Activated CD8-positive, alpha-beta memory T cell treated with anti-CD3 and anti-CD28 coated beads, Interleukin-2, amount 50 U/mL, for 1 hour (primary cell): ENCODE results near the gene TENM3.

Experiments used
- DNase-seq: peaks from one replicate; pipeline ENCODE4 v3.0.0-alpha.2; 2020; ENCODE audit errors: extremely low read depth

The TENM3 gene

DNA sequence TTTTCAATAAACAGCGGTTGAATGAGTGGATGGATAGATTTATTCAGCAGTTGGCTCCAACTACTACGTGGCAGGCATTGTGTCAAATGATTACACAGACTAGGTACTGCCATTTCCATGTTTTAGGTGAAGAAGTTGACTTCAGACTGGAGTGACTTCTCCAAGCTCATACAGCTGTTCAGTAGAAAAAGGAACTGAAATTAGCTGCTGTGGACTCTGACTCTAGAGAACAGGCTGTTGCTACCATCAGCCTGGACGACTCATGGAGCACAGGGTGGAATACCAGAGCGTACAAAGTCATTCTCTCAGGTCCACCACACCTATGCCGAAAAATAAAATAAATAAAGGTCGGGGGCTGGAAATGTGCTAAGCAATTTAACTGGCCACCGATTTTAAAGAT lies 45.3 kb downstream of the TENM3 start:
- no peak for DNase-seq

DNA sequence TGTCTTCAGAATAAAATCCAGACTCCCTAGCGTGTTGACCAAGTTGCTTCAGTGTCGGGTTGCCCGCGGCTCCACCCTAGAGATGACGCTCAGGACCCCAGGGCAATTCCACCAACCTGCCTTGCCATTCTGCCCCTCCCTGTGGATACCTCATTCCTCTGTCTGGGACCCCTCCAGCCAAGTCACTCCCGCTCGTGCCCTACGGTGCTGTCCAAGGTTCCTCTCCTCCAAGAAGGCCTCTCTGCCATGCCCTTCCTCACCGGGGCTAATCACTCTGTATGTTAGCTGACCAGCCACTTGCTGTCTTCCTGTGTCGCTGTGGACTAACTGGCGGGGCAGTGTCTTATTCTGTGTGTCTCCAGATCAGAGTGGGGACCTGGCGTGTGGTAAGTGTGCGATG lies 46.6 kb downstream of the TENM3 start:
- no peak for DNase-seq

DNA sequence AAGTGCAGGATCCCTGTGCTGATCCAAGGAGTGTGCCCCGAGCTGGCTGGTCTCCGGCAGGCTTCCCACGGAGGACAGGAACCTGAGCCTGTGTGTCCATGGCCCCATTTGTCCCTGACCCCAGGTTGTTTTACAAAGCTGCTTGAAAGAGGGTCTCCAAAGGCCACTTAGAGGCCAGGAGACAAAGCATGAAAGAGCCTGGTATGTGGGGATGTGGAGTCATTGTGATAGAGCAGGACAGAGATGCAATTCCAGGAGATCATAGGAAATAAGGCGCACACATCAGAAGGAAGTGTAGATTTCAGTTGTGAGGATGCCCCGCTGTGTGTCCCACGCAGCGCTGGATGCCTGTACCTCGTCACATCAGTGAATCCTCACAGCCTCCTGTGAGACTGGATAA lies 48.0 kb downstream of the TENM3 start:
- DNase-seq = no peak

DNA sequence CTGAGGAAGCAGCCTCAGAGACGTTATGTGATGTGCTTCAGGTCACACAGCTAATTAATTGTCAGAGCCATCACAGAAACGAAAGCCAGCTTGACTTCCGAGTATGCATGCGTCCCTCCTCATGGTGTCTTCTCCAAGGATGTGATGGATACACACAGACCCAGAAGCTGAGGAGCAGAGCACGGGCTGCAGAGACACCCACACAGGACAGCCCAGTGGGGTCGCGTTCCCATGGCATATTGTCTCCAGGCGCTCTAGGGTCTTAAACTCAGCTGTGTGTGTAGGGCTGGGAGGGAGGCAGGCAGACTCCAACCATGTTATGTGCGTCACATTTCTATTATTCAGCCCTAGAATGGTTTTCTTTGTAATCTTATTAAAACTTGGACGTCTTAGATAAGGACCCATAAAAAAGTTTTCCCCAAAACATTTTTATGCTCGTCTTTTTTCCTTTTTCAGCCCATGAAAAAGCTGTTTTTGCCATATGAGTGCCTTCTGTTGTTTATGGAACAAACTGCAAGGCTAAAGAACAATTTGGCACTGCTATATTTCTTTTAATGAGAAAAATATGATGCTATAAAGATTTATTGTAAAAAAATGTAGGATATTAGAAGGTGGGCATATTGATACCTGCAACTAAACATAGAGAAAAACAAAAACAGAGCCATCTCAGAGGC lies 48.5 kb downstream of the TENM3 start:
- no peak for DNase-seq

DNA sequence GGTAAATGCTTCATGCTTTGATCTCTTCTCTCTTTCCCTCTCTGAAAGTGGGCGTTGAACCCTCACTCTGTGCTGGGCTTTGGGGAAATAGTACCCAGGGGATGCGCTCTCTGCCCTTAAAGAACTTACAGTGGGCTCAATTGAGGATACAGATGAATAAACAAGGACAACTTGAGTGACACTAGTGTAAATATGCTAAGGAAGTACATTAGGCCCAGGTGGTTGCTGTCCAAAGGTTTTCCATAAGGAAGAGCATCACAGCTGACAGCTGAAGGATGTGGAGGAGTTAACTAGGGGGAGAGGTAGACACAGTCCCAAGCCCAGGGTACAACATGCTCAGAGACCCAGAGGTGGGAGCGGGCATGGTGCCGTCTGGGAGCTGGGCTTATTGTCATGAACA lies 49.4 kb downstream of the TENM3 start:
- no peak for DNase-seq

DNA sequence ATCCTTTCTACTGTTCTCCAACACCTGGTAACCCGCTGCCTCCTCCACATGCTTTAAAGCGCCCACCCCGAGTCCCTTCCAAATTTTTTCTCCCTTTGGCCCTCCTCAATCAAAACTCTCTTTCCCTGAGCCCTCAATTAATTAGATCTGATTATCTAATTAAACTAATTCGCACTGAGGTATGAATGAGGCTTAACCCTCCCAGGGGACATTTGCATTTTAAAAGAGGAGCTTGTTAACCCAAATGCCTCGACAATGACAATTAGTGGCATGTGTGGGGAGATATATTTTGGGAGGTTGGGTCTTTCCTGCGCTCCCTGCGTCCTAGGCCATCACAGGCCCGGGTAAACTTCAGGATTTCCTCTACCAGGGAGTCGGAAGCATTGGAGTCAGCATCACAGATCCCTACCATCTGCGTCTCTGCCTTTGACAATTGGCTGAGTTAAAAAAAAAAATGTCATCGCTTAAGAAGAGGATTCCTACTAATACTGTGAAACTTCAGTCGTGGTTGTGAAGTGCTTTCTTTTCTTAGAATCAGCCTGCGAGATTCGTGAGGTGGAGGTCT lies 50.6 kb downstream of the TENM3 start:
- DNase-seq = no peak

DNA sequence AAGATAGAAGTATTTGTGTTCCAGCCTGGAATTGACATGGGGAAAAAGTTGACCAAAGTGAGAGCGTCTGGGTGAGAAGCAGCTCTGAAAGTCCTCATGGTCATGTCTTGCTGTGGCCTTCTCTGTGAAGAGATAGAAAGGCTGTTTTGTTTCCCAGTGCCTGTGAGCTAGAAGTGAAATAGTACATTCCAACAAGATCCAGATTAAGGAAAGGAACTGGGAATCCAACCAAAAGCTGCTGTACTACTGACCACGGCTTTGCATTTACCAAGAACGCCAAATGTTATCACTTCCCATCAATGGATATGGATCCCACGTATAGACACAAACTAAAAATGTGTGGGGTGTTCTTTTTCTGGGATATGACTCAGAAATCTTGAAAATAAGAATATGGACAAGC lies 51.2 kb downstream of the TENM3 start:
- no peak for DNase-seq

DNA sequence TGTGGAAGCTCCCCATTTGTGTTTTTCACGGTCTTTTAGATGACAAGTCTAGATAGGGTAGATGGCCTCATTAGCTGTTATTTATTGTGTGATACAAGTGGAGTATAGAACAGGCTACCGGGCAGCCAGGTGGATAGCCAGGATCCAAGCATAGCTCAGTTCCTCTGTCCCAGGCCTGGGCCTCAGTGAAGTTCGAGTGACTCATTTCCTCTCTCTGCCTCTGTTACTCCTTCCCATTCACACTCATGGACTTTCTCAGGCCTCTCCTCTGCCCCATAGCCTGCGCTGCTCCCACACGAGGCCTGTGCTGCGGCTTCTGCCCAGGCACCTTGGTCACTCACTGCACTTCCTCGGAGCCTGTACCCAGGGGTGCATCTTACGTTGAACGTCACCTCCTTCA lies 54.5 kb downstream of the TENM3 start:
- no peak for DNase-seq

DNA sequence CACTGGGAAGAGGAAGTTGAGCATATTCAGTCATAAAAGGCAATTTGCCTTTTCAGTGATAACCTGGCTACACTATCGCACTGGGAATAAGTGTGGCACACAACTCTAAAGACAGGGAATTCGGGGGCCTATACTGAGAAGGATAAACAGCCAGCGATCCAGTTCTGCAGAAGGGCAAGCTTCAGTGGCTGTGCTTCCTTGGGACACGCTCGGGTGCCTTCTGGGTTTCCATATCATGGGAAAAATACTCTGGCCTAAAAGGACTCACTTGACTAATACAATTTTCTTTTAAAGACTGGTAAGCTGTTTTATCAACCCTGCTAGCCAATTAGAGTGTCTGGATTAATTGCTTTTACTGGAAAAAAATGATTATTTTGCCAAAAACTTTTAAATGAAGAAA lies 58.5 kb downstream of the TENM3 start:
- no peak for DNase-seq

DNA sequence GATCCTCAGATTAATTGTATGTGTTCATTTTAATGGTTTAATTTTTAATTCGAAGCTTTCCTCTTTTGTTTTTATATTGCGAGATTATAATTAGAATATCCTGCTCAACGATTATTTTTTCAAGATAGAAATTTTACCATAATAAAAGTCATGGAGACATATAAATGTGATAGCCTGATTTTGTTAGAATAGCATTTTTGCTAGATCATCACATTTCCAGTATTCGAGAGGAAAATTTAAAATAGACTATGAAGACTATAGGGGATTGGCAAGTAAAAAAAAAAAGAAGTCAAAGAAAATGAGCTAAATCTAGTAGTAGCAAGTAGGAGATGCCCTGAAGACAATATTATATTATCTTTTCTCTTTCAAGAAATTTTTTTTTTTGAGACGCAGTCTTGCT lies 60.6 kb downstream of the TENM3 start:
- DNase-seq = no peak

DNA sequence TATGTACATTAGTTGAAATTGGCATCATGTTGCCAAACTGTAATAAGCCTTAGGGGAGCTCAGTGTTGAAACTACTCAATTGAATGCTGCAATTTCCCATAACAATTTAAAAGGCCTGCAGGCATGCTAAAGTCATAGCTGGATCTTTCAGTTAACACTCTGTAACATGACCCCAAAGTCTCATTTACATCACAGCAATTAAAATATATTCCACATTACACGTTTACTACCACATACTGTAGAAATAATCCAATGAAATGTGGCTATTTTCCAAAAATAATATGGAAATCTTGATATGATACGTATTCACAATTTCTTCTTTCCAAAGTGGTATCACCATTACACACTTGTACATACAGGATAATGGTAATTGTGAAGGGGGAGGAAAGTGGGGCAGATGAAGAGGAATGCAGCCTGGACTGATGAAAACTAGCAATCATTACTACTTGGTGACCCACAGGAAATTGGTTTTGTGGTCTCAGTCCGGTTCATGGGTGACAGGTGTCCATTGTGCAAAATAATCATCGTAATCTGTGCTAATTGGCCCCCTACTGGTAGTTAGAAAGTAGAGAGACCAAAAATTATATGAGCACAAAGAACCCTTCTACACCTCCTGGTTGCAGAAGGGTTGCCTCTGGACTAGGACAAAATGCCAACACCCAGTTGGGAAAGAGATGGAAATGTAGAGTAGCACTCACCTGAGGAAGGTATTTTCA lies 63.7 kb downstream of the TENM3 start:
- no peak for DNase-seq

DNA sequence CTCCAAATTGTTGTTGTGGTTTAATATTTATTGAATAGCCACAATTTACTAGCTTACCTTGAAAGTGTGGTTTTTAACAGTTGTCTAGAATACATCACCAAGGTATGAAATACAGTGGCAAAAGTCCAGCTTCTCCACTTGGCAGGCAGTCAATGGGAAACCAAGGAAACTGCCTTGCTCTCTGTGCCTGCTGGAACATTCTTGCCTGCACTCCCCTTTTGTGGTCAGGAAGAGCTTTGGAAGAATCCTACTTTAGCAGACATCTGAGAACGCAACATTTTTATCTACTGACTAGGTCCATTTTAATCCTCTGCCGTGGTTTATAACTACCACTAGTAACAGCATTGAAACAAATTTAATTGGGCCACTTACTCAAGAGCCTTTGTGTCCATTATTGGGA lies 64.5 kb downstream of the TENM3 start:
- DNase-seq = no peak

DNA sequence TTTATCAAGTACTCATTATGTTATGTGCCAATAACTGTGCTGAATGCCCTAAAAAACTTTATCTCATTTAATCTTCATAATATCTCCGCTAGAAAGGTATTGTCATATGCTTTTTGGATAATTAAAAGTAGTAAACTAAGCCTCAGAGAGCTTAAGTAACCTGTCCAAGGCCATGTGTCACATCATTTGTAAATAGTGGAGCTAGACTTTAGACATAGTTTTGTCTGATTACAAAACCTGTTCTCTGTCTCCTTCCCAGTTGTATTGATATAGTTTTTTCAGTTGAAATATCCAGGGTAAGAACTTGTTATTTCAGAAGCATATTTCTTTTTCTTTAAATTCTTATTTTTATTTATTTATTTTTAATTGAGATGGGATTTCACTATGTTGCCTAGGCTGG lies 66.7 kb downstream of the TENM3 start:
- DNase-seq = no peak

DNA sequence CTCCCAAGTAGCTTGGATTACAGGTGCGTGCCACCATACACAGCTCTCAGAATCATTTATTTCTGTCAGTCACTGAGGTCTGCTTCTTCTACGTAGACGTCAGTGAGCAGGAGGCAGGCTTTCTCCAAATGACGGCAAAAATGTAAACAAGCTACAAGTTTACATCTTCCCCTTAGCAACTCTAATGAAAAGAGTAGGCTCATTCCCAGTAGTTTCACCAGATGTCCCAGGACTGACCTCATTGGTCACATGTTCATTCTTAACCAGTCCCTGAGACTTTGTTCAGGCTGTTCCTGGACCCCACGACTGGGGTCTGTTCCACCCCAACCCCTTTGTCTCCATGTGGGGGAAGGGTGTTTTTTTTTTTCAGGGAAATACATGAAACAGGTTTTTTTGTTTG lies 67.1 kb downstream of the TENM3 start:
- DNase-seq = no peak

DNA sequence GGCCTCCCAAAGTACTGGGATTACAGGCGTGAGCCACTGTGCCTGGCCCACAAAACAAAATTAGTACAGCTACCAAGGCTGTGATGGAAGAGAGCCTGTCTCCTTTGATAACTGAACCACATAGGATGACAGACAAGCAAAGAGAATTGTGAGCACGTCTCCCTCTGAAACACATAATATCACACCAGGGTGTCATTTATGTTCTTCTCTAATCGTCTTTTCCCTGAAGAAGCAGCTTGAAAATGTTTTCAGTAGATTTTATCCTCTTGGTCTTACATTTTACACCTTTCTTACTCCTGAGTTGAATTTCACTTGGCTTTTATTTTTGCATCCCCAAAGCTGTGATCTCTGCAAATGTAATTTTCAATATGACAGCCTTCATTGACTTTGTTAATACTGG lies 67.8 kb downstream of the TENM3 start:
- DNase-seq = no peak

DNA sequence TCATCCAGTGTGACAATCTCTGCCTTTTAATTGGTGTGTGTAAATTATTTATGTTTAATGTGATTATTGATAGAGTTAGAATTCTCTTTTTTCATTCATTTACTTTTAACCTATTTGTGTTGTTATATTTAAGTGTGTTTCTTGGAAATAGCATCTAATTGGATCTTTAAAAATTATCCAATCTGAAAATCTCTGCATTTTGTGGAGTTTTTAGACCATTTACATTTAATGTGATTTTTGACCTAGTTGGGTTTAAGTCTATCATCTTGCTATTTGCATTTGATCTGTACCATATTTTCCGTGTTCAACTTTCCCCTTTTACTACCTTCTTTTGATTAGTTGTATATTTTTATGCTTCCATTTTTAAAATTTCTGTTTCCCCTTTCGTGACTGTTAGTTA lies 71.3 kb downstream of the TENM3 start:
- no peak for DNase-seq

DNA sequence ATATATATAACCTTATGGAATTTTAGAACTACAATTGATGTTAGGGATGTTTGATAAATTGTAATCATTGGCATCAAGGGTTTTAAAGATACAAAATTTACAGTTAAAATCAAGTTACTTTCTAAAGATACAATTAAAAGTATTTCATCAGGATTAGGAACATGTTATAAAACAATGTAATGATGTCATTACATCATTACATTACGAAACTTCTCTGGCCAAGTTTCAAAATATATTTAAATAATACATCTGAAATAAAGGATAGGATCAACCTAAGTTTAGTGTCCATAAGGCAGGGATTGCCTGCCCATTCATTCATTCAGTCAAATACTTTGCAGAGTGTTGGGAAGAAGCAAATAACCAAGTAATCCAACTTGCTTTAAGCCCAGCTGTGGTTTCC lies 75.1 kb downstream of the TENM3 start:
- DNase-seq = no peak

DNA sequence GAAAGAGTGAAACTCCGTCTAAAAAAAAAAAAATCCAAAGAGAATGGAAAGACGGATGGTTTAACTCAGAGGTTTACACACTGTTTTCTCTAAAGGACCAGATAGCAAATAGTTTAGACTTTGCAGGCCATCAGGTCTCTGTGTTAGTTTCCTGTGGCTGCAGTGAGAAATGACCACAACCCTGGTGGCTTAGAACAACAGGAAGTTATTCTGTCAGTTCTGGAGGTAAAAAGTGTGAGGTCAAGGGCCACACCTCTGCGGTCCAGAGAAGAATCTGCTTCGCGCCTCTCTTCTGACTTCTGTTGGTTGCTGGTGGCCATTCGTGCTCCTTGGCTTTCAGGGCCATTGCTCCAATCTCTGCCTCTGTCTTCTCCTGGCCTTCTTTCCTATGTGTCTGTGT lies 76.9 kb downstream of the TENM3 start:
- DNase-seq = no peak

DNA sequence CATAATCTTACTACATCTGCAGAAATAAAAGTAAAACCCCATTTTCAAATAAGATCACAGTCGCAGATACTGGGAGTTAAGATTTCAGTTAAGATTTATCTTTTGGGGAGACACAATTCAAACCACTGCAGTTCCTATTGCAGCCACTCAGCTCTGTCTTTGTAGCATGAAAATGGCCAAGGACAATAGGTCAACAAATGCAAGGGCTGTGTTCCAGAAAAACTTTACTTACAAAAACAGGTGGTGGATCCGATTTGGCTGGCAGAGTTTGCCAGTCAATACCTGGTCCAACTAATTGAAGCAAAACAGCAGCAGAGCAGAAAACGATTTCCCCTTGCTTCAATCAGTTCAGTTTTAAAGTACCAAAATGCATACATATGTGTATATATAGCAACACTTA lies 77.4 kb downstream of the TENM3 start:
- no peak for DNase-seq

DNA sequence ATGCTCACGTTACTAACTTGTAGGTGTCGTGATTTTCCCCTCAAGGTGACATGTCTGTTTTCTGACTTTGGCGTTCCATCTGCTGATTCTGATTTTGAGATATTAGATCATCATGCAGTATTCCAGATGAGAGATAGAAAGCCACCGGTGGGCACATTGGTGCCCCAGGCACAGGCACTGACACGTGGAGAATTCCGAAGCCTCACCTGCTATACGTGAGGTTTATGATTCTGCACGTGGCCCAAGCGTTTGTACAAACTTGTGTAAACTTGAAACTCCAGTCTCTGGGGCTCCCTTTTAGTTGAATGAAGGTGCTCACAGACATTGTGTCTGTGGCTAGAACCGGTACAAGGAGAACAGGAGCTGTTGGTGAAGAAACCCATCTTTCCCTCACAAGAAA lies 81.1 kb downstream of the TENM3 start:
- no peak for DNase-seq

DNA sequence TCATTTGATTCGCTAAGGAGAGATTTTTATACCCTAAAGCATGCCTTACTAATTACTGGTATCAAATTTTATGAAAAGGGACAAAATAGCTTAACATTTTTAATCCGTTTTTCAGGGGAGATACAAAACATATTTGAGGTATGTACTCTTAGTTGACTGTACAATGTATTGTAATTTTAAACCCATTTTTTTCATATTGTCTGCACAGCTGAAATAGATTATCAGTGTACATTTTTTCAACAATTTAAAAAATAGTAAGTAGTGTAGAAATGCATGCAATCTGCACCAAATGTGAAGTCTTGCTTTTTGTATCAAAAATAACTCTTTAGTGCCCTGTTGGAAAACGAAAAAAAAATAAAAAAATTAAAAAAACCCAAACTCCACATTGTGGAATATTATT lies 82.2 kb downstream of the TENM3 start:
- DNase-seq = no peak

DNA sequence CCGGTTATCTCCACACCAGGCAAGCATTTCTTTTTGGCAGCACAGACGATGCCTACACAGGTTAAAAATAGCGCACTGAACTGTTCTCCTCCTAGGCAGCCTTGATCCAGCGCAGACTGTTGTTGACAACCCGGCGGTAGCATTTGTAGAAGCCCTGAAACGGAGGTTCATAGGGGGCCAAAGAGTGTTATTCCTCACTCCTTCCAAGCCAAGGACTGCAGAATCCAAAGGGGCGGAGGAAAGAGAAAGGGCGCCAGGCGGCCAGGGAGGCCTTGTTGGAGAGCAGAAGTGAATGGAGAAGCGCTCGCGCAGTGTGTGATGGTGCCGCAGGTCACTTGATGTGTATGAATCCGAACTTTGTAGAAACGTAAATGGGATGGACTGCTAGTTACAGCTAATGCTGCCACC lies 82.7 kb downstream of the TENM3 start:
- DNase-seq = no peak

DNA sequence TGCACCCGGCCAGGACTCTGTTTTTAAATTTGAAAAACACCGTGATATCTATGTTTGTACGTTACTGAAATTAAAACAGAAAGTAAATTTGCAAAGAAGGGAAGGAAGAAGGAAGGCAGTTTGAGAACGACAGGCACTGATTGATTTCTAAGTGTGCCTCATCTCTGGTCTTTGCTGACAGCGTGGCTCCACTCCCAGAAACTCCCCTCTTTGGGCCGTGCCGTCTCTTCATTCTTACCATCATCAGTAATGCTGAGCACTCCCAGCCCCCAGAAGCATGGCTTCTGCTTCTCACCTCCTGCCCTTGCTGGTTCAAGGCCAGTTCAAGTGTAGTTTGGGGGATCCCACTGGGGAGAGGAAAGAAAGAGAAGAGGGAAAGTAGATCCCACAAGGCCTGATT lies 85.3 kb downstream of the TENM3 start:
- DNase-seq = no peak

DNA sequence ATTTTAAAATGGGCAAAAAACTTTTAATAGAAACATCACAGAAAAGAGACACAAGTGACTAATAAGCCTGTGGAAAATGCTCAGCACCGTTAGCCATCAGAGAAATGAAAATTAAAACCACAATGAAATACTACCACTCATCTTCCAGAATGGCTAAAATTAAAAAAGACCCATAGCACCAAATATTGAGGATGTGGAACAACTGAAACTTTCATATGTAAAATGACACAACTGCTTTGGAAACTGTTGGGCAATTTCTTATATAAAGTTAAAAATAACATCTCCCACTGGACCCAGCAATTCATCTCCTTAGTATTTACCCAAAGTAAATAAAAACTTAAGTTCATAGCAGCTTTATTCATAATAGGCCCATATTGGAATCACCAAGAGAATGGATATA lies 94.2 kb downstream of the TENM3 start:
- DNase-seq = no peak
